ENCODE data around the gene RAB11FIP3. TPM values are rescaled to one million over a fixed set of nuclear protein-coding genes. Genes with fewer than 3 reads are reported as not detected.

Gene RAB11FIP3, protein sequence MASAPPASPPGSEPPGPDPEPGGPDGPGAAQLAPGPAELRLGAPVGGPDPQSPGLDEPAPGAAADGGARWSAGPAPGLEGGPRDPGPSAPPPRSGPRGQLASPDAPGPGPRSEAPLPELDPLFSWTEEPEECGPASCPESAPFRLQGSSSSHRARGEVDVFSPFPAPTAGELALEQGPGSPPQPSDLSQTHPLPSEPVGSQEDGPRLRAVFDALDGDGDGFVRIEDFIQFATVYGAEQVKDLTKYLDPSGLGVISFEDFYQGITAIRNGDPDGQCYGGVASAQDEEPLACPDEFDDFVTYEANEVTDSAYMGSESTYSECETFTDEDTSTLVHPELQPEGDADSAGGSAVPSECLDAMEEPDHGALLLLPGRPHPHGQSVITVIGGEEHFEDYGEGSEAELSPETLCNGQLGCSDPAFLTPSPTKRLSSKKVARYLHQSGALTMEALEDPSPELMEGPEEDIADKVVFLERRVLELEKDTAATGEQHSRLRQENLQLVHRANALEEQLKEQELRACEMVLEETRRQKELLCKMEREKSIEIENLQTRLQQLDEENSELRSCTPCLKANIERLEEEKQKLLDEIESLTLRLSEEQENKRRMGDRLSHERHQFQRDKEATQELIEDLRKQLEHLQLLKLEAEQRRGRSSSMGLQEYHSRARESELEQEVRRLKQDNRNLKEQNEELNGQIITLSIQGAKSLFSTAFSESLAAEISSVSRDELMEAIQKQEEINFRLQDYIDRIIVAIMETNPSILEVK
- total RNA-seq (10 to 100 TPM; 33.8 to 52.7 (median 40.6) TPM), polyA plus RNA-seq (10 to 100 TPM; 12.3 to 27.1 (median 14.3) TPM)
- long read RNA-seq, donor 1: 0 reads
- long read RNA-seq, donor 2, full-length matches to known transcripts: 3 of 3 reads
- long read RNA-seq, donor 2, partial matches to known transcripts: 0 of 3 reads
- long read RNA-seq, donor 2, other reads (novel, unspliced or antisense): 0 of 3 reads

DNA sequence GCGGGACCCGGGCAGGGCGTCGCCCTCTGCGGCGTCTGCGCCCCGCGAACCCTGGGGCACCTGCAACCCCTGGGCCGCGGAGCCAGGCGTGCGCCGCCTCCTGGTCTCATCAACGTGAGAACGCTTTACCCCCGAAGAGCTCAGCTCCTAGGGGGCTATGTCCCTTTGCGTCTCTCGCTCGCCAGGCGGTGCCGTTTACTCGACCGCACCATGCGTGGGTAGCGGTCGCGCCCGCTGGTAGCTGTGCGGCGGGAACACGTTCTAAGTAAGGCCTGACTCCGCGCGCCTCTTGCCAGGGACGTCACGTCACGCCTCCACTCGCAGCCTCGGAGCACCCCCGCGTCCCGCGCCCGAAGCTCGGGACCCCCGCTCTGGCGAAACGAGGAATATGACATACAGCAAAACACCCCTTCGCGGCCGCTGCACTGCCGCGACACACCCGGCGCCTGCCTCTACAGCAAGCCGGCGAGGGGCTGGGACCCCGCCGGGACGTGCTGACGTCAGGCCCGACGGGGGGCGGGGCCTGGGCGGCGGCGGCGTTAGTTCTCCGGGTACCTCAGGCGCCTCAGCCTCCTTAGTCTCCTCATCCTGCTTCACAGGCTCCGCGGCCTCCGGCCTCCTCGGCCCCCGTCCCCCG is at the start of gene RAB11FIP3:
Gene RAB11FIP3, plus strand, starts transcription at position 568 of the 637 bp plus-strand sequence. CDS start 358 bp downstream, outside the sequence.
- intact Hi-C loops (cut with DNase I; ENCODE audit: low total_unique reads): loop anchor here (10.0 kb wide), 1 partner anchor 60 kb away; no protein-coding TSS in a partner anchor
- TF ChIP-seq, protein P1, sequence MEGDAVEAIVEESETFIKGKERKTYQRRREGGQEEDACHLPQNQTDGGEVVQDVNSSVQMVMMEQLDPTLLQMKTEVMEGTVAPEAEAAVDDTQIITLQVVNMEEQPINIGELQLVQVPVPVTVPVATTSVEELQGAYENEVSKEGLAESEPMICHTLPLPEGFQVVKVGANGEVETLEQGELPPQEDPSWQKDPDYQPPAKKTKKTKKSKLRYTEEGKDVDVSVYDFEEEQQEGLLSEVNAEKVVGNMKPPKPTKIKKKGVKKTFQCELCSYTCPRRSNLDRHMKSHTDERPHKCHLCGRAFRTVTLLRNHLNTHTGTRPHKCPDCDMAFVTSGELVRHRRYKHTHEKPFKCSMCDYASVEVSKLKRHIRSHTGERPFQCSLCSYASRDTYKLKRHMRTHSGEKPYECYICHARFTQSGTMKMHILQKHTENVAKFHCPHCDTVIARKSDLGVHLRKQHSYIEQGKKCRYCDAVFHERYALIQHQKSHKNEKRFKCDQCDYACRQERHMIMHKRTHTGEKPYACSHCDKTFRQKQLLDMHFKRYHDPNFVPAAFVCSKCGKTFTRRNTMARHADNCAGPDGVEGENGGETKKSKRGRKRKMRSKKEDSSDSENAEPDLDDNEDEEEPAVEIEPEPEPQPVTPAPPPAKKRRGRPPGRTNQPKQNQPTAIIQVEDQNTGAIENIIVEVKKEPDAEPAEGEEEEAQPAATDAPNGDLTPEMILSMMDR (IDR thresholded peaks at IDR 0.05 in 8 of 11, conservative IDR thresholded peaks at IDR 0.05 in 3 of 11): peak in 6 of 11 experiments; percentile 9 to 35 (median 24)
- peak; percentile 86 to 89 (median 89) for TF ChIP-seq POLR2AphosphoS5 (IDR thresholded peaks at IDR 0.05)
- peak in 1 of 3 donors; percentile 40 for TF ChIP-seq POLR2A (IDR thresholded peaks at IDR 0.05)
- Histone ChIP-seq H3K36me3 (peaks cover 0 to 7% (median 0%) of the 10 kb centered on the region in 6 donors), H3K9me3 (no peaks in the 10 kb centered on the region), H3K27ac (peak within 1 kb of the TSS; percentile 61 to 96 (median 90)), H3K4me3 (peak within 1 kb of the TSS; percentile 60 to 87 (median 78)), H3K27me3 (replicated peaks in 1 of 7) (peaks cover 0 to 14% (median 0%) of the 10 kb centered on the region in 7 donors), H3K4me1 (peaks cover 6 to 45% (median 33%) of the 10 kb centered on the region in 6 donors)
- DNase-seq: peak; percentile 95
- 0 to 1% (median 1%) methylated on average over 15 to 77 of the region's 77 CpGs for WGBS, 5 donors

DNA sequence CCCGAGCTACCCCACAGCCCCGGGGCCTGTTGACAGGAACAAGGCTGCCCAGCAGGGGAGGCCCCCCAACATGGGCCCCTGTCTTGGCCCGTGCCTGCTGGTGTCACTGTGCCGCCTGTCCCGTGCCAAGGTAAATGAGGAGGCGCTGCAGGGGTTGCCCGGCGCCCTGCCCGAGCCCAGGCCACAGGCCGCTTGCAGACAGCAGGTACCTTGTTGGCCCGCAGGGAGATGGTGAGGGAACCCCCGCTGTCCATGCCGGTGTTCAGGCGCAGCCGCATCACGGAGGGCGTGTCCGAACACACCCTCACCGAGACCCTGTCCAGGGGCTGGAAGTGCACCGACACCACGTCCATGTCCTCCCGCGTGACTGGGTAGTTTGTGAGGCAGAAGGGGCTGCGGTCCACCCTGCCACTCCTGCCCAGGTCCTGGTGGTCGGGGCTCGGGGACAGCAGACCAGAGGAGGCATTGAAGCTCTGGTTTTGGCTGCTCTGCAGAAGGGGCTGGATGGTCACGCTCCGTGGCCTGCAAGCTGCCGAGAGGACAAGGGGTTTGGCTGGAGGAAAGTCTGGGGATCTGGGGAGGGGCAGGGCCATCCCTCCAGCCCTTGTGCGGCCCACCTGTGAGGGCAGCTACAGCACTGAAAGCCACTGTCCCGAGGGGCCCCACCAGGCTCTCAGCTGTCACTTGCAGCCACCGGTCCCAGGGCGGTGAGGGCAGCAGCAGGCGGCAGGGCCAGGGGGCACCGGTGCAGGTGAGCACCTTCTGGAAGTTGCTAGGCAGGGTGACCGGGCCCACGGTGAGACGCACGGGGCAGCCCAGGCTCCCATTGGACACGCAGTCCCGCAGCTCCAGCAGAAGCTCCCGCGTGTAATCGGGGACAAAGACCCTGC is 49.3 kb upstream of the RAB11FIP3 start:
- H3K36me3 ChIP-seq: peaks cover 0 to 68% (median 61%) of the 10 kb centered on the region in 6 donors
- no peak overlapping the region for H3K27ac ChIP-seq
- H3K27me3 ChIP-seq (replicated peaks in 1 of 7): no peaks in the 10 kb centered on the region
- intact Hi-C loops (cut with DNase I; ENCODE audit: low total_unique reads): no loop called here
- 94 to 97% (median 96%) methylated on average over 26 to 44 of the region's 44 CpGs for WGBS, 5 donors
- H3K9me3 ChIP-seq: no peaks in the 10 kb centered on the region
- TF ChIP-seq, protein P1 (IDR thresholded peaks at IDR 0.05 in 8 of 11, conservative IDR thresholded peaks at IDR 0.05 in 3 of 11): no peak
- peak in 1 of 3 donors; percentile 11 for TF ChIP-seq POLR2AphosphoS5 (IDR thresholded peaks at IDR 0.05)
- peak; percentile 75 for DNase-seq
- no peak overlapping the region for H3K4me3 ChIP-seq
- H3K4me1 ChIP-seq: peaks cover 0 to 36% (median 27%) of the 10 kb centered on the region in 6 donors

DNA sequence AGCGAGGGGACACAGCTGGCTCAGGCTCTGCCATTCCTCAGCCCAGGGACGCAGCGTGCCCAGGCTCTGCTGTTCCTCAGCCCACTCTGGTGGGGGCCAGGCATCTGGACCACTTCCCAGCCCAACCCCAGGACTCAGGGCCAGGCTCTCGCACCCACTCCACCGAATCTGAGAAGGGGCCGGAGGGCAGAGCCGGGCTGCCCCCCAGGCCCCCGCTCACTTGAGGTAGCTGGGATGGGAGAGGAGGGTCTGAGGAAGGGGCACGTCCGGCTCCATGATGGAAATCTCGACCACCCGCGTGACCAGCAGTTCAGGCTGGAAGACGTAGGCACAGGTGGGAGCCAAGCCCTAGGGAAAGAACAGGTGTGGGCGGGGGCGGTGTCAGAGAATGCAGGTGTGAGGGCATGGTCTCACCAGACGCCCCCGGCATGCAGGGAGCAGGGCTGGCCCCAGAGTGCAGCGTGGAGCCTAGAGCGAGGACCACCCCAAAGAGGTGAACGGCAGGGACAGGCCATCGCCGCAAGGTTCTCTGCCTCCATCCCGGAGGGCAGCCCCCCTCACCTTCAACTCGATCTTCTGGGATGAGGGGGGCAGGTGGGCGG is 48.5 kb upstream of the RAB11FIP3 start:
- H3K27me3 ChIP-seq (replicated peaks in 1 of 7): no peaks in the 10 kb centered on the region
- peaks cover 0 to 60% (median 55%) of the 10 kb centered on the region in 6 donors for H3K36me3 ChIP-seq
- 90 to 94% (median 93%) methylated on average over 22 to 26 of the region's 26 CpGs for WGBS, 5 donors
- DNase-seq: peak; percentile 70
- intact Hi-C loops (cut with DNase I; ENCODE audit: low total_unique reads): no loop called here
- H3K4me3 ChIP-seq: no peak overlapping the region
- H3K27ac ChIP-seq: no peak overlapping the region
- no peaks in the 10 kb centered on the region for H3K9me3 ChIP-seq
- TF ChIP-seq POLR2A (IDR thresholded peaks at IDR 0.05) (no peak), POLR2AphosphoS5 (IDR thresholded peaks at IDR 0.05) (no peak)
- TF ChIP-seq, protein P1 (IDR thresholded peaks at IDR 0.05 in 8 of 11, conservative IDR thresholded peaks at IDR 0.05 in 3 of 11): no peak
- H3K4me1 ChIP-seq: peaks cover 0 to 31% (median 25%) of the 10 kb centered on the region in 6 donors

All from spleen (tissue), 13 donors.